ENCODE results near the gene ADD1. TPM values are rescaled to one million over a fixed set of nuclear protein-coding genes. Genes with fewer than 3 reads are reported as not detected.

ADD1 gene, protein sequence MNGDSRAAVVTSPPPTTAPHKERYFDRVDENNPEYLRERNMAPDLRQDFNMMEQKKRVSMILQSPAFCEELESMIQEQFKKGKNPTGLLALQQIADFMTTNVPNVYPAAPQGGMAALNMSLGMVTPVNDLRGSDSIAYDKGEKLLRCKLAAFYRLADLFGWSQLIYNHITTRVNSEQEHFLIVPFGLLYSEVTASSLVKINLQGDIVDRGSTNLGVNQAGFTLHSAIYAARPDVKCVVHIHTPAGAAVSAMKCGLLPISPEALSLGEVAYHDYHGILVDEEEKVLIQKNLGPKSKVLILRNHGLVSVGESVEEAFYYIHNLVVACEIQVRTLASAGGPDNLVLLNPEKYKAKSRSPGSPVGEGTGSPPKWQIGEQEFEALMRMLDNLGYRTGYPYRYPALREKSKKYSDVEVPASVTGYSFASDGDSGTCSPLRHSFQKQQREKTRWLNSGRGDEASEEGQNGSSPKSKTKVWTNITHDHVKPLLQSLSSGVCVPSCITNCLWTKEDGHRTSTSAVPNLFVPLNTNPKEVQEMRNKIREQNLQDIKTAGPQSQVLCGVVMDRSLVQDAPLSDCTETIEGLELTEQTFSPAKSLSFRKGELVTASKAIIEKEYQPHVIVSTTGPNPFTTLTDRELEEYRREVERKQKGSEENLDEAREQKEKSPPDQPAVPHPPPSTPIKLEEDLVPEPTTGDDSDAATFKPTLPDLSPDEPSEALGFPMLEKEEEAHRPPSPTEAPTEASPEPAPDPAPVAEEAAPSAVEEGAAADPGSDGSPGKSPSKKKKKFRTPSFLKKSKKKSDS
- 123 and 164 TPM in 2 replicates for total RNA-seq
- polyA plus RNA-seq, result 171 and 211 TPM in 2 replicates
- polyA plus RNA-seq (2012), result 273 and 299 TPM in 2 replicates
- polyA minus RNA-seq (ENCODE audit: low replicate concordance), result 212 and 237 TPM in 2 replicates

DNA sequence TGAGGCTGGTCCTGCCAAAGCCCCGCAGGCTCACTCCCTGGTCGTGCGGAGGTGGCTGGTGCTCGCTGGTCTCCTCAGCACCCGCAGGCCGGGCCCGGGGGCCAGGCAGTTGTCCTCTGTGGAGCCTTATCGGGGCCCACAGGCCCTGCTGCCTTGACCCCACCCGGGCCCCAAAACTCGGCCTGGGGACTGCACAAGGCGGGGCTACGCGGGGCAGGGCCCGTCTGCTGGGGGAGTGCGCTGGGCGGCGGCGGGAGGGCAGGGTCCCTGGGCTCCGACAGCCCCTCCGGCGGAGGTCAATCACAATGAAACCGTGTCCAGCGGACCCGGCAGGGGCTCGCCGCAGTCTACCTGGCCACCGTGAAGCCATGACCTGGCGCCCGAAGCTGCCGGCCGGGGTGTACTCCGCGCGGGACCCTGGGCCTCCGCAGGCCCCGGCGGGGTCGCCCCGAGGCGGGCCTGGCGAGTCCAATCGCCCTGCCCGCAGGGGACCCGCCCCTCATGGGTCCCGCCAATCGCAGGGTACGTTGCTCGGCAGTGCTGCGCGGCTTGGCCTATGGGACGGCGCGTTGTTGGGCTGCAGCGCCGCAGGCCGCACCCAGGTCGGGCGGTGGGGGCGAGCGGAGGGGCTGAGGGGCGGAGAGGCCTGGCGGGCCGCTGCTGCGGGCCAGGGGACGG lies at the start of gene ADD1:
Gene ADD1, plus strand, starts transcription at position 582 of the 678 bp plus-strand sequence. CDS start 32,072 bp downstream, outside the sequence.
- Histone ChIP-seq H3K36me3 (ENCODE audit: control insufficient read depth, insufficient read depth, low read length) (no peaks in the 10 kb centered on the region), H3K4me3 (replicated peaks in 1 of 4; ENCODE audit: control extremely low read depth in 1 of 4, insufficient read depth in 1 of 4, low read depth in 3 of 4, low read length in 4 of 4) (peak within 1 kb of the TSS; percentile 82 to 89 (median 86)), H2AFZ (ENCODE audit: low read length) (peak within 1 kb of the TSS; percentile 62), H4K20me1 (ENCODE audit: control insufficient read depth, extremely low read depth, insufficient read depth, low read length) (peaks cover 2% of the 10 kb centered on the region), H3K27me3 (ENCODE audit: control insufficient read depth, insufficient read depth, low read length) (no peaks in the 10 kb centered on the region), H3K4me2 (ENCODE audit: extremely low read depth, insufficient read depth, low read length) (peak within 1 kb of the TSS; percentile 100), H3K9ac (ENCODE audit: insufficient read depth, low read length) (peak within 1 kb of the TSS; percentile 83), H3K4me1 (ENCODE audit: control insufficient read depth, extremely low read depth, insufficient read depth, low read length) (peaks cover 7% of the 10 kb centered on the region), H3K27ac (ENCODE audit: insufficient read depth, low read length) (peak within 1 kb of the TSS; percentile 79), H3K79me2 (ENCODE audit: control insufficient read depth, insufficient read depth, low read length) (peaks cover 46% of the 10 kb centered on the region), H3K9me3 (ENCODE audit: control insufficient read depth, insufficient read depth, low read depth, low read length) (no peaks in the 10 kb centered on the region)
- peak; percentile 92 to 94 for DNase-seq (ENCODE audit: low read depth in 2 of 2)
- no peak for TF ChIP-seq EZH2 (IDR thresholded peaks at IDR 0.05; ENCODE audit: low read length, missing control alignments)
- TF ChIP-seq, protein P1, sequence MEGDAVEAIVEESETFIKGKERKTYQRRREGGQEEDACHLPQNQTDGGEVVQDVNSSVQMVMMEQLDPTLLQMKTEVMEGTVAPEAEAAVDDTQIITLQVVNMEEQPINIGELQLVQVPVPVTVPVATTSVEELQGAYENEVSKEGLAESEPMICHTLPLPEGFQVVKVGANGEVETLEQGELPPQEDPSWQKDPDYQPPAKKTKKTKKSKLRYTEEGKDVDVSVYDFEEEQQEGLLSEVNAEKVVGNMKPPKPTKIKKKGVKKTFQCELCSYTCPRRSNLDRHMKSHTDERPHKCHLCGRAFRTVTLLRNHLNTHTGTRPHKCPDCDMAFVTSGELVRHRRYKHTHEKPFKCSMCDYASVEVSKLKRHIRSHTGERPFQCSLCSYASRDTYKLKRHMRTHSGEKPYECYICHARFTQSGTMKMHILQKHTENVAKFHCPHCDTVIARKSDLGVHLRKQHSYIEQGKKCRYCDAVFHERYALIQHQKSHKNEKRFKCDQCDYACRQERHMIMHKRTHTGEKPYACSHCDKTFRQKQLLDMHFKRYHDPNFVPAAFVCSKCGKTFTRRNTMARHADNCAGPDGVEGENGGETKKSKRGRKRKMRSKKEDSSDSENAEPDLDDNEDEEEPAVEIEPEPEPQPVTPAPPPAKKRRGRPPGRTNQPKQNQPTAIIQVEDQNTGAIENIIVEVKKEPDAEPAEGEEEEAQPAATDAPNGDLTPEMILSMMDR (conservative IDR thresholded peaks at IDR 0.05 in 1 of 2, IDR thresholded peaks at IDR 0.05 in 1 of 2; ENCODE audit: low read depth in 1 of 2, low read length in 2 of 2), result no peak

DNA sequence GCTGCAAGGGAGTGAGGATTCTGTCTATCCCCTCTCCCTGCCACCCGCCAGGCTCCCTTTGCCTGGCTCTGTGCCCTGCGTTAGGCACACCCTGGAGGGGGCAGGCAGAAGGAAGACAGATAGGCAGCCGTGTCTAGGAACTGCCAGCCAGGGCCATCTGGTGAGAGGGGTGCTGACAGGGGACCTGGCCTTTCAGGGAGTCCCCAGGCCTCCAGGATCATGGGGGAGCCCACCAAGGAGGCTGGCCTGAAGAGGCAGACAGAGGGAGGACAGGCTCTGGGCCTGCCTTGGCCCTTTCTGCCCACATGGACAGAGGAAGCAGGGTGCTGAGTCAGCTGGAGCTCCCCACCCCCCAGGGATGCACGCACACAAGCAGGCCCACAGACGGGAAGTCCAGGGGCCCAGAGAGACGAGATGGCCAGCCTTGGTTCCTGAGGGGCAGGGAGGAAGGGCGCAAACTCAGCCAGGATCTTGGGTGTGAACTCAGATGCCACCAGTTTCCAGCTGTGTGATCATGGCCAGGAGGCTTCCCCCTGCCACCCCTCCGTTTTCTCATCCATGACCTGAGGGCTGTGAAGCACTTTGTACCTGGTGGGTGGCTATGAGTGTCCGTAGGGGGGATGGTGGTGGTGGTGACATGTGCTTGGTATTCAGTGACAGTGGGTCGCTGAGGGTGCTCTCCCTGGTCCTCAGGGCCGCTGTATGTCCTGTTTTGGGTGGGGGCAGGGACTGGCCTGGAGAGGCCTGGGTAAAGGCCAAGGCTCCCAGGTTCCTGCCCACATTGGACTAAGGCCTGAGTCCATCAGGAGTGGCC lies 49.0 kb upstream of the ADD1 start:
- Histone ChIP-seq H3K4me2 (ENCODE audit: extremely low read depth, insufficient read depth, low read length) (peak overlapping the region; percentile 32), H3K79me2 (ENCODE audit: control insufficient read depth, insufficient read depth, low read length) (peaks cover 7% of the 10 kb centered on the region), H4K20me1 (ENCODE audit: control insufficient read depth, extremely low read depth, insufficient read depth, low read length) (no peaks in the 10 kb centered on the region), H3K27me3 (ENCODE audit: control insufficient read depth, insufficient read depth, low read length) (no peaks in the 10 kb centered on the region), H3K4me3 (replicated peaks in 1 of 4; ENCODE audit: control extremely low read depth in 1 of 4, insufficient read depth in 1 of 4, low read depth in 3 of 4, low read length in 4 of 4) (peak overlapping the region in 1 of 4 experiments; percentile 69), H3K36me3 (ENCODE audit: control insufficient read depth, insufficient read depth, low read length) (peaks cover 2% of the 10 kb centered on the region), H2AFZ (ENCODE audit: low read length) (no peak overlapping the region), H3K4me1 (ENCODE audit: control insufficient read depth, extremely low read depth, insufficient read depth, low read length) (peaks cover 25% of the 10 kb centered on the region), H3K27ac (ENCODE audit: insufficient read depth, low read length) (peak overlapping the region; percentile 38), H3K9ac (ENCODE audit: insufficient read depth, low read length) (peak overlapping the region; percentile 3), H3K9me3 (ENCODE audit: control insufficient read depth, insufficient read depth, low read depth, low read length) (no peaks in the 10 kb centered on the region)
- peak; percentile 80 to 84 for DNase-seq (ENCODE audit: low read depth in 2 of 2)
- TF ChIP-seq, protein P1 (conservative IDR thresholded peaks at IDR 0.05 in 1 of 2, IDR thresholded peaks at IDR 0.05 in 1 of 2; ENCODE audit: low read depth in 1 of 2, low read length in 2 of 2), result no peak
- no peak for TF ChIP-seq EZH2 (IDR thresholded peaks at IDR 0.05; ENCODE audit: low read length, missing control alignments)

Measured in fibroblast of lung (primary cell).